SHP77 treated with DMSO at 0.1 percent for 48 hours (cell line): Measurements from ENCODE around the gene PLCXD1.
"Not testable (repeated sequence)": the region's sequence is repeated elsewhere in the genome, so short reads cannot be mapped to it uniquely, and the experiment has no call there.

Experiments
- DNase-seq: peaks from one replicate; lab custom pipeline; 2025; lab: John Stamatoyannopoulos, UW

The PLCXD1 gene

GRCh38 chrX:351324-351641, 70.1 kb downstream of the PLCXD1 start:
- not testable (repeated sequence) for DNase-seq

- DNase-seq = no peak
Observed at GRCh38 chrX:351736-352135, 70.6 kb downstream of the PLCXD1 start.

GRCh38 chrX:352181-352580, 71.0 kb downstream of the PLCXD1 start:
- no peak for DNase-seq

- no peak for DNase-seq
Observed at GRCh38 chrX:352582-353314, 71.6 kb downstream of the PLCXD1 start.
